Measurements from ENCODE around the gene FOXG1.

FOXG1 gene

DNA sequence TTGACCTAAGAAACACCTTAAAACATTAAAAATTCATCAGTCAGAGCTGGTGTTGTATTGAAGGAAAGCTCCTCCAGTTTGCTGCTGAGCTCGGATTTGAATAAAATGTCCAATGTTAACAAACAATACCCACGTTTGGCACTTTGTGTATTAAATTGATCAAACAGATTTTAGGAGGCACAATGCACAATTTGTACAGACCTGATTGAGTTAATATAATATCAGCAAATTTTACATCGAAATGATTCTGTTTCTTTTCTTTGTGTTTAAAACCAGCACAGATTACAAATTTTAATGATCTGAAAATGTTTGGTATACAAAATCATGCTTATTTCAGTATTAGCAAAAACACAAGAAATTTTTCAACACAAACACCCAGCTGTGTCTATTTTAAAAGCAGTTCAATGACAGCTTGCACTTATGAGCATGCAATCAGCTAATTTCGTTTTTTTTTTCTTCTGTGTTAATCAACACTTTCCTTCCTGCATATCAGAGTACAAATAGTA lies 2.8 kb upstream of the FOXG1 start:
- no peaks in the 10 kb centered on the region for H3K27me3 ChIP-seq (ENCODE audit: insufficient read depth, low read depth, severe bottlenecking)

DNA sequence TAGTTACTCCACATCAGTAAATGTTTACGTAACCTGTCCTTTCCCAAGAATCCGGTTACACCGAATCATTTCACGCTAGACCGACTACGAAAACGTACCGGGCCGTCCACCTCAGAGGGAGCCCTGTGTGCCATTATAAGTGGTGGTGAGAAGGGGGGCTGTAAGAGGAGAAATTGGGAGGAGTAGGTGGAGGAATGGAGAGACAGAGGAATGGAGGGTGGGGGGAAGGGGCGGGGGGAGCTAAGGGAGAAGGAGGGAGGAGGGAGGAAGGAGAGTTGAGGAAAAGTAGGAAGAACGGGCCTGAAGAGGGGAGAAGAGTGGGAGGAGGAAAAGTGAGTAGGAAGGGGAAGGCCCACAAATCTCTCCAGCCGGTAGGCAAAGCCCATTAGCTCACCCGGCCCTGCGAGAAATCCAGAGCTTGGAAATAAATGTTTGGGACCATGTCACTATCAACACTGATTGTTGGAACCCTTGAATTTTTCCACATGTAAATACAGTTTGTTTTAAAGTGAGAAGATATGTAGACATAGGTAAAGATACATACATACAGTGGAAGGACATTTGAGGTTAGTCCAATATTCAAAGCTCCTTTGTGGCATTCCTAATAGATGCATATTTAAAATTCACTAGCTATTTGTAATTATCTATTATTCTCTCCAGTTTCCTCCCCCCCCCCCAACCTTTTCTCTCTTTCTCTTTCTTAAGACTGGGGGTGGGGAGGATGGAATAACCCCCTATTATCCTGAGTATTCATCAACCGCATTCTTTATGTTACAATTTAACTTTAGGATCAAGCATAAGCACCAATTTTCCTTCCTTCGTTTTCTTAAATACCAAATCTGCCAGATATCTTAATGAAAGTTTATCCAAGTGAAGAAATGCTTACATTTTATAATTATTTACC lies 2.1 kb upstream of the FOXG1 start:
- Histone ChIP-seq H3K27ac (no peak overlapping the region), H3K27me3 (ENCODE audit: insufficient read depth, low read depth, severe bottlenecking) (no peaks in the 10 kb centered on the region), H3K4me3 (ENCODE audit: low read depth, low read length) (no peak overlapping the region), H3K9me3 (ENCODE audit: severe bottlenecking) (peaks cover 5% of the 10 kb centered on the region), H3K36me3 (no peaks in the 10 kb centered on the region)
- TF ChIP-seq, protein P1, sequence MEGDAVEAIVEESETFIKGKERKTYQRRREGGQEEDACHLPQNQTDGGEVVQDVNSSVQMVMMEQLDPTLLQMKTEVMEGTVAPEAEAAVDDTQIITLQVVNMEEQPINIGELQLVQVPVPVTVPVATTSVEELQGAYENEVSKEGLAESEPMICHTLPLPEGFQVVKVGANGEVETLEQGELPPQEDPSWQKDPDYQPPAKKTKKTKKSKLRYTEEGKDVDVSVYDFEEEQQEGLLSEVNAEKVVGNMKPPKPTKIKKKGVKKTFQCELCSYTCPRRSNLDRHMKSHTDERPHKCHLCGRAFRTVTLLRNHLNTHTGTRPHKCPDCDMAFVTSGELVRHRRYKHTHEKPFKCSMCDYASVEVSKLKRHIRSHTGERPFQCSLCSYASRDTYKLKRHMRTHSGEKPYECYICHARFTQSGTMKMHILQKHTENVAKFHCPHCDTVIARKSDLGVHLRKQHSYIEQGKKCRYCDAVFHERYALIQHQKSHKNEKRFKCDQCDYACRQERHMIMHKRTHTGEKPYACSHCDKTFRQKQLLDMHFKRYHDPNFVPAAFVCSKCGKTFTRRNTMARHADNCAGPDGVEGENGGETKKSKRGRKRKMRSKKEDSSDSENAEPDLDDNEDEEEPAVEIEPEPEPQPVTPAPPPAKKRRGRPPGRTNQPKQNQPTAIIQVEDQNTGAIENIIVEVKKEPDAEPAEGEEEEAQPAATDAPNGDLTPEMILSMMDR (IDR thresholded peaks at IDR 0.05; ENCODE audit: low read depth, low read length): no peak
- no peak for DNase-seq

More for the DNA sequence above, 2.8 kb upstream of the FOXG1 start:
- H3K9me3 ChIP-seq (ENCODE audit: severe bottlenecking): peaks cover 5% of the 10 kb centered on the region
- no peak overlapping the region for H3K27ac ChIP-seq
- no peak overlapping the region for H3K4me3 ChIP-seq (ENCODE audit: low read depth, low read length)
- no peaks in the 10 kb centered on the region for H3K36me3 ChIP-seq
- TF ChIP-seq, protein P1 (IDR thresholded peaks at IDR 0.05; ENCODE audit: low read depth, low read length): no peak
- DNase-seq: no peak

DNA sequence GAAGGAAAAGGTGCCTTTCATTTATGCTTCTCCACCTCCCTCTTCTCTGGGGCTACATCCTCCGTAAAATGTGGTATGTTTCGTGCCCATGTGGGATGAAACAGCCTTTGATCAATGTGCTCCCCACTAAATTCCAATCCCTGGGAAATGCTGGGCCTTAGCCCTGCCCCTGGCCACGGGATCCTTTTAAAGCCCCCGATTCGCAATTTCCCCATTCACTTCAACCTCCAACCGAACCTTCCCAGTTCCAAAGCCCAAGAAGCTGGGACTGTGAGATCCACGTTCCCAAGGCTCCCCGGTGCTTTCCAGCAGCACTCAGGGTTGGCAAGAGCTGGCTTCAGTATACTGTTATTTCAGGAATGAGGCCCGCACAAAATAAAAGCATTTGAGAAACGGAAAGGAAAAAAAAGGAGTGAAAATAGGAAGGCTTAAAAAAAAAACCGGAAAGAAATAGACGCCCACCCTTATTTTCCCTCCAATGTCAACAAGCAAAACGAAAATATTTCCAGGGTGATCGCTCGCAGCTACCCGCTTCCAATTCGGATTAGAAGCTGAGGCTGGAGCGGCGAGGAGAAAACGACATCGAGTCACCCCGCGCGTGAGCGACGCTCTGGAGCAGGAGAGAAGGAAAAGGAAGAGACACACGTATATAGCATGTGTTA lies 1.3 kb upstream of the FOXG1 start:
- Histone ChIP-seq H3K9me3 (ENCODE audit: severe bottlenecking) (peaks cover 5% of the 10 kb centered on the region), H3K36me3 (no peaks in the 10 kb centered on the region), H3K27ac (no peak overlapping the region), H3K4me3 (ENCODE audit: low read depth, low read length) (no peak overlapping the region), H3K27me3 (ENCODE audit: insufficient read depth, low read depth, severe bottlenecking) (no peaks in the 10 kb centered on the region)
- no peak for DNase-seq
- TF ChIP-seq, protein P1 (IDR thresholded peaks at IDR 0.05; ENCODE audit: low read depth, low read length): no peak

DNA sequence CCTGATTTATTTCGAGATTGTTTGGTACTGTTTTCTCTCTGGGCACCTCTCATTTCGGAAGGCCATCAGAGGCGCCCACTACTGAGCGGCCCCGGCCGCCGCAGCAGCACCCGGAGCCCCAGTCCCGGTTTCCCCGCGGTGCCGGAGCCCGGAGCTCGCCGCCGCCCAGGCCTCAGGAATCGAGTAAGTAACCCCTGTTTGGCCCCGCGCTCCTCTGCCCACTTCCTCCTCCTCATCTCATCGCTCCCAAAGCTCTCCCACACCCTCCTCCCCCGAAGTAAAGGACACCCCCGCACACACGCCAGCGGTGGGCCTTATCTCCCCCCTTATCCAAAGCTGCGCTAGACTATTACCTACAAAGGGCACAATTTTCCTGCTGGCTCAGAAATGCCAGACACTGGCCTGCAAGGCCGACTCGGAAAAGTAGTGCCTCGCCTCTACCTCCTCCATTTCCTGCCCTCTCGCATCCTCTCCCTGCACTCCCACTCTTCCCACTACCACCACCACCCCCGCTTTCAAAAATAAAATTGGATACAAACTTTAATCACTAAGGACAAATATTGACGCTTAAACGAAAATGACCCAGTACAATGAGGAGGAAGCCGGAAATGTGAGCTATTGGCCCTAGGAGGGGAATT lies 637 bp upstream of the FOXG1 start:
- no peaks in the 10 kb centered on the region for H3K36me3 ChIP-seq
- no peak overlapping the region for H3K27ac ChIP-seq
- no peak overlapping the region for H3K4me3 ChIP-seq (ENCODE audit: low read depth, low read length)
- TF ChIP-seq, protein P1 (IDR thresholded peaks at IDR 0.05; ENCODE audit: low read depth, low read length): no peak
- no peak for DNase-seq
- H3K27me3 ChIP-seq (ENCODE audit: insufficient read depth, low read depth, severe bottlenecking): no peaks in the 10 kb centered on the region
- peaks cover 5% of the 10 kb centered on the region for H3K9me3 ChIP-seq (ENCODE audit: severe bottlenecking)

DNA sequence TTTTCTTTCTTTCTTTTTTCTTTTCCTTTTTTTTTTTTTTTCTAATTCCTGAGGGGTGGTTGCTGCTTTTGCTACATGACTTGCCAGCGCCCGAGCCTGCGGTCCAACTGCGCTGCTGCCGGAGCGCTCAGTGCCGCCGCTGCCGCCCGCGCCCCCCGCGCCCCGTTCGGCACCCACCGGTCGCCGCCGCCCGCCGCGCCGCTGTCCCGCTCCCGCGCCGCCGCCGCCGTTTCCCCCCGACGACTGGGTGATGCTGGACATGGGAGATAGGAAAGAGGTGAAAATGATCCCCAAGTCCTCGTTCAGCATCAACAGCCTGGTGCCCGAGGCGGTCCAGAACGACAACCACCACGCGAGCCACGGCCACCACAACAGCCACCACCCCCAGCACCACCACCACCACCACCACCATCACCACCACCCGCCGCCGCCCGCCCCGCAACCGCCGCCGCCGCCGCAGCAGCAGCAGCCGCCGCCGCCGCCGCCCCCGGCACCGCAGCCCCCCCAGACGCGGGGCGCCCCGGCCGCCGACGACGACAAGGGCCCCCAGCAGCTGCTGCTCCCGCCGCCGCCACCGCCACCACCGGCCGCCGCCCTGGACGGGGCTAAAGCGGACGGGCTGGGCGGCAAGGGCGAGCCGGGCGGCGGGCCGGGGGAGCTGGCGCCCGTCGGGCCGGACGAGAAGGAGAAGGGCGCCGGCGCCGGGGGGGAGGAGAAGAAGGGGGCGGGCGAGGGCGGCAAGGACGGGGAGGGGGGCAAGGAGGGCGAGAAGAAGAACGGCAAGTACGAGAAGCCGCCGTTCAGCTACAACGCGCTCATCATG lies 654 bp downstream of the FOXG1 start:
- Histone ChIP-seq H3K27me3 (ENCODE audit: insufficient read depth, low read depth, severe bottlenecking) (no peaks in the 10 kb centered on the region), H3K4me3 (ENCODE audit: low read depth, low read length) (peak overlapping the region; percentile 35)
- peak; percentile 19 for DNase-seq

More for the DNA sequence above, 654 bp downstream of the FOXG1 start:
- no peaks in the 10 kb centered on the region for H3K36me3 ChIP-seq
- TF ChIP-seq, protein P1 (IDR thresholded peaks at IDR 0.05; ENCODE audit: low read depth, low read length): no peak
- no peak overlapping the region for H3K27ac ChIP-seq
- H3K9me3 ChIP-seq (ENCODE audit: severe bottlenecking): peaks cover 5% of the 10 kb centered on the region
